Parathyroid adenoma (tissue), 2 donors: ENCODE results near the gene ASB8.

Source experiments
- H2AFZ ChIP-seq: fragments of 300-600 bp; sonication (generic); one replicate; pipeline ENCODE4 v1.7.0; 2017; ENCODE audit warnings: antibody characterized with exemption, mild to moderate bottlenecking
- H3K27ac ChIP-seq: fragments of 300-600 bp; sonication (generic); one replicate; pipeline ENCODE4 v1.7.0; 2017
- H3K27me3 ChIP-seq: fragments of 300-600 bp; sonication (generic); one replicate; pipeline ENCODE4 v1.7.0; 2017; ENCODE audit warnings: low read length; ENCODE audit not compliant: control insufficient read depth, insufficient read depth
- H3K36me3 ChIP-seq: fragments of 300-600 bp; sonication (generic); one replicate; pipeline ENCODE4 v1.7.0; 2017; ENCODE audit warnings: low read length; ENCODE audit not compliant: control insufficient read depth, insufficient read depth
- H3K4me1 ChIP-seq: fragments of 300-600 bp; sonication (generic); one replicate; pipeline ENCODE4 v1.7.0; 2017; ENCODE audit warnings: control low read depth
- H3K4me2 ChIP-seq: fragments of 300-600 bp; sonication (generic); one replicate; pipeline ENCODE4 v1.7.0; 2017; ENCODE audit warnings: low read length
- H3K4me3 ChIP-seq: fragments of 300-600 bp; sonication (generic); one replicate; pipeline ENCODE4 v1.7.0; 2017; ENCODE audit warnings: low read depth, low read length
- H3K79me2 ChIP-seq: fragments of 300-600 bp; sonication (generic); one replicate; pipeline ENCODE4 v1.7.0; 2017; ENCODE audit warnings: control low read depth
- H3K9ac ChIP-seq: fragments of 300-600 bp; sonication (generic); one replicate; pipeline ENCODE4 v1.7.0; 2017; ENCODE audit warnings: mild to moderate bottlenecking
- H3K9me3 ChIP-seq: fragments of 300-600 bp; sonication (generic); one replicate; pipeline ENCODE4 v1.7.0; 2017; ENCODE audit warnings: low read length; ENCODE audit not compliant: control insufficient read depth
- CTCF ChIP-seq: fragments of 300-600 bp; sonication (generic); IDR thresholded peaks from one replicate; pipeline ENCODE4 v1.7.0; 2017; ENCODE audit warnings: antibody characterized with exemption, mild to moderate bottlenecking
- donor health status: primary hyperparathyroidism.

ASB8 gene

GRCh38 chr12:48105867-48106680, 51.2 kb downstream of the ASB8 start, which contains the start of gene SENP1:
Gene SENP1 (minus strand): TSS chr12:48106079. CDS start chr12:48101472, 4,607 bp downstream.
- TF ChIP-seq CTCF: peak; percentile 45
- Histone ChIP-seq H3K79me2 (peaks cover 24% of the 10 kb centered on the region), H3K27me3 (no peaks in the 10 kb centered on the region), H3K9ac (peak within 1 kb of the TSS; percentile 54), H3K4me1 (peaks cover 12% of the 10 kb centered on the region), H3K36me3 (no peaks in the 10 kb centered on the region), H3K4me3 (peak within 1 kb of the TSS; percentile 85), H3K4me2 (peak within 1 kb of the TSS; percentile 93), H3K9me3 (no peaks in the 10 kb centered on the region), H3K27ac (peak within 1 kb of the TSS; percentile 97), H2AFZ (peak within 1 kb of the TSS; percentile 85)

GRCh38 chr12:48105321-48105866, 51.9 kb downstream of the ASB8 start:
- Histone ChIP-seq H3K4me2 (peak overlapping the region; percentile 93), H3K36me3 (no peaks in the 10 kb centered on the region), H2AFZ (peak overlapping the region; percentile 85), H3K9ac (peak overlapping the region; percentile 54), H3K9me3 (no peaks in the 10 kb centered on the region), H3K27me3 (no peaks in the 10 kb centered on the region), H3K79me2 (peaks cover 27% of the 10 kb centered on the region), H3K4me1 (peaks cover 12% of the 10 kb centered on the region), H3K4me3 (peak overlapping the region; percentile 85), H3K27ac (peak overlapping the region; percentile 97)
- TF ChIP-seq CTCF: no peak

GRCh38 chr12:48104531-48104930, 52.8 kb downstream of the ASB8 start:
- H3K4me3 ChIP-seq: peak overlapping the region; percentile 85
- H3K4me1 ChIP-seq: peaks cover 12% of the 10 kb centered on the region
- peak overlapping the region; percentile 9 for H2AFZ ChIP-seq
- H3K79me2 ChIP-seq: peaks cover 29% of the 10 kb centered on the region
- no peaks in the 10 kb centered on the region for H3K9me3 ChIP-seq
- TF ChIP-seq CTCF: no peak
- peak overlapping the region; percentile 93 for H3K4me2 ChIP-seq
- H3K36me3 ChIP-seq: no peaks in the 10 kb centered on the region
- H3K27me3 ChIP-seq: no peaks in the 10 kb centered on the region
- no peak overlapping the region for H3K27ac ChIP-seq
- H3K9ac ChIP-seq: no peak overlapping the region
